ENCODE results near the gene FADS1. TPM values are rescaled to one million over a fixed set of nuclear protein-coding genes. Genes with fewer than 3 reads are reported as not detected.

The FADS1 gene
- total RNA-seq, 2 donors from 2014 or later: 28.8 to 29.8 TPM

- no peak for DNase-seq (ENCODE audit: low spot score)
- intact Hi-C loops (cut with DNase I): no loop called here
Measured at GRCh38 chr11:61829806-61830205, 13.0 kb upstream of the FADS1 start.

- intact Hi-C loops (cut with DNase I): no loop called here
- peak; percentile 88 for DNase-seq (ENCODE audit: low spot score)
Measured at GRCh38 chr11:61828629-61829407, 12.0 kb upstream of the FADS1 start.

GRCh38 chr11:61828379-61828628, 11.5 kb upstream of the FADS1 start:
- intact Hi-C loops (cut with DNase I): no loop called here
- no peak for DNase-seq (ENCODE audit: low spot score)

- DNase-seq (ENCODE audit: low spot score): peak; percentile 99
- intact Hi-C loops (cut with DNase I): no loop called here
Measured at GRCh38 chr11:61827571-61828378, 11.0 kb upstream of the FADS1 start, which contains the start of gene FADS2. TSS of gene FADS2 (plus strand) at chr11:61828300. CDS start at chr11:61828391, 91 bp downstream.

GRCh38 chr11:61826930-61827570, 10.2 kb upstream of the FADS1 start:
- peak; percentile 86 for DNase-seq (ENCODE audit: low spot score)
- intact Hi-C loops (cut with DNase I): no loop called here

- DNase-seq (ENCODE audit: low spot score): no peak
- intact Hi-C loops (cut with DNase I): no loop called here
Measured at GRCh38 chr11:61820174-61820573, 3.4 kb upstream of the FADS1 start.

GRCh38 chr11:61817471-61818202, 834 bp upstream of the FADS1 start:
- intact Hi-C loops (cut with DNase I): no loop called here
- no peak for DNase-seq (ENCODE audit: low spot score)

GRCh38 chr11:61815790-61816735, 740 bp downstream of the FADS1 start:
- DNase-seq (ENCODE audit: low spot score): peak; percentile 92
- intact Hi-C loops (cut with DNase I): no loop called here

GRCh38 chr11:61814958-61815789, 1.6 kb downstream of the FADS1 start:
- intact Hi-C loops (cut with DNase I): loop anchor here in 1 of 2 donors (5.0 kb wide), 1 partner anchor 292 kb away; no protein-coding TSS in a partner anchor
- DNase-seq (ENCODE audit: low spot score): peak; percentile 99

GRCh38 chr11:61814247-61814957, 2.4 kb downstream of the FADS1 start:
- intact Hi-C loops (cut with DNase I): loop anchor here in 1 of 2 donors (5.0 kb wide), 1 partner anchor 293 kb away; no protein-coding TSS in a partner anchor
- DNase-seq (ENCODE audit: low spot score): no peak

GRCh38 chr11:61812736-61813411, 3.9 kb downstream of the FADS1 start:
- intact Hi-C loops (cut with DNase I): loop anchor here in 1 of 2 donors (5.0 kb wide), 1 partner anchor 294 kb away; no protein-coding TSS in a partner anchor
- DNase-seq (ENCODE audit: low spot score): no peak

- intact Hi-C loops (cut with DNase I): loop anchor here in 1 of 2 donors (5.0 kb wide), 1 partner anchor 295 kb away; no protein-coding TSS in a partner anchor
- no peak for DNase-seq (ENCODE audit: low spot score)
Measured at GRCh38 chr11:61811831-61812230, 5.0 kb downstream of the FADS1 start.

GRCh38 chr11:61810671-61811175, 6.1 kb downstream of the FADS1 start:
- DNase-seq (ENCODE audit: low spot score): no peak
- intact Hi-C loops (cut with DNase I): loop anchor here (1.0 to 5.0 kb wide), 2 partner anchors 45 to 297 kb away; no protein-coding TSS in a partner anchor

- no peak for DNase-seq (ENCODE audit: low spot score)
- intact Hi-C loops (cut with DNase I): loop anchor here in 1 of 2 donors (10.0 kb wide), 1 partner anchor 748 kb away; no protein-coding TSS in a partner anchor
Measured at GRCh38 chr11:61806785-61807184, 10.0 kb downstream of the FADS1 start.

GRCh38 chr11:61805146-61805545, 11.7 kb downstream of the FADS1 start:
- no peak for DNase-seq (ENCODE audit: low spot score)
- intact Hi-C loops (cut with DNase I): loop anchor here in 1 of 2 donors (10.0 kb wide), 1 partner anchor 750 kb away; no protein-coding TSS in a partner anchor
